Stimulated activated CD4-positive, alpha-beta T cell treated with anti-CD3 and anti-CD28 coated beads, Interleukin-4, amount 100 ng/mL, for 1 hour (primary cell): ENCODE results near the gene SPINK6.

ENCODE experiments used
- DNase-seq: peaks from one replicate; pipeline ENCODE4 v3.0.0-alpha.2; 2020

SPINK6 gene, protein sequence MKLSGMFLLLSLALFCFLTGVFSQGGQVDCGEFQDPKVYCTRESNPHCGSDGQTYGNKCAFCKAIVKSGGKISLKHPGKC

DNA sequence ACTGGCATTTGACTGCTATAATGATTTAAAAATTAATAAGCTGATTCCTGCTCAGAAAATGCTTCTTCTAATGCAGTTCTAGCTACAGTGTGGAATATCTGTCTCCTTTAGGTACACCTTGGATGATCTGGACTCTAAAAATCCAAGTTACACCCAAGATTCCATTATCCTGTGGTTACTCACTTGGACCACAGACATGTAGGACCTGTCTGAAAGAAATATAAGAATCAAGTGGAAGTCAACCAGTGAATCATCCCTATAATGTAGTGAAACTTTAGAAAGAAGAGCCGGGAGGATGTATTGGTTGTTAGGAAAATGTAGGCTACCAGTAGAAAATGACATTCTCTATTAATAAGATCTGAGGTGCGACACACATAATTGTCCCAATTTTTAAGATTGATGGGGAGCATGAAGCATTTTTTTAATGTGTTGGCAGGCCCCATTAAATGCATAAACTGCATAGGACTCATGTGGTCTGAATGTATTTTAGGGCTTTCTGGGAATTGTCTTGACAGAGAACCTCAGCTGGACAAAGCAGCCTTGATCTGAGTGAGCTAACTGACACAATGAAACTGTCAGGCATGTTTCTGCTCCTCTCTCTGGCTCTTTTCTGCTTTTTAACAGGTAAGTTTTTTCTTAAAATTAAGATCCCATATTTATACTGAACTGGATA is at the start of gene SPINK6:
Gene SPINK6 (plus strand): TSS at position 512 of the 673 bp plus-strand sequence. CDS start 55 bp downstream, at position 567.
- no peak for DNase-seq

DNA sequence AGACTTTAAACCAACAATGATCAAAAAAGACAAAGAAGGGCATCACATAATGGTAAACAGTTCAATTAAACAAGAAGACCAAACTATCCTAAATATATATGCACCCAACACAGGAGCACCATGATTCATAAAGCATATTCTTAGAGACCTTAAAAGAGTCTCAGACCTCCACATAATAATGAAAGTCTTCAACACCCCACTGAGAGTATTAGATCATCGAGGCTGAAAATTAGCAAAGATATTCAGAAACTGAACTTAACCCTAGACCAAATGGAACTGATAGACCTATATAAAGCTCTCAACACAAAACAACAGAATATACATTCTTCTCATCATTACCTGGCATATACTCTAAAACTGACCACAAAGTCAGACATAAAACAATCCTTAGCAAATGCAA is 46.2 kb upstream of the SPINK6 start:
- DNase-seq, result no peak

DNA sequence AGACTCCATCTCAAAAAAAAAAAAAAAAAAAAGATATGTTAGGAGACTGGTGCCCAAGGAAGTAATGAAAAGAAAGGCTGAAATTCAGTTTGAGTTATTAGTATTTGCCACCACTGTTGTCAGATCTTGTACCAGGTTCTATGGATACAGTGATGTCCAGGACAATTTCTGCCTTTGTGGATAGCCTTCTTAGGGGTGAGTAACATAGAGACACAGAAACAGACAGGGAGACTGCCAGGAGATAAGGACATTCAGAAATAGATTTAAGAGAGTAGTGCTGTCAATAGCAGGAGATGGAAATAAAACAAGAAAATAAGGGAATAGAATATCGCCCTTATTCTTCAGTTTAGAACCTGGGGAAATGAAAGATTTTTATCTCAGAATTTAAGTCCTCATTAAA is 40.8 kb upstream of the SPINK6 start:
- no peak for DNase-seq

DNA sequence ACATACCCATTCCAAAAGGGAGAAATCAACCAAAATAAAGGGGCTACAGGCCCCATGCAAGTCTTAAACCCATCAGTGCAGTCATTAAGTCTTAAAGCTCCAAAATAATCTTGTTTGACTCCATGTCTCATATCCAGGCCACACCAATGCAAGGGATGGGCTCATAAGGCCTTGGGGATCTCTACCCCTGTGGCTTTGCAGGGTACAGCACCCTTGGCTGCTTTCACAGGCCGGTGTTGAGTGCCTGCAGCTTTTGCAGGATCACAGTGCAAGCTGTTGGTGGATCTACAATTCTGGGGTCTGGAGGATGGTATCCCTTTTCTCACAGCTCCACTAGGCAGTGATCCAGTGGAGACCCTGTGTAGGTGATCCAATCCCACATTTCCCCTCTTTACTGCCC is 39.5 kb upstream of the SPINK6 start:
- no peak for DNase-seq

DNA sequence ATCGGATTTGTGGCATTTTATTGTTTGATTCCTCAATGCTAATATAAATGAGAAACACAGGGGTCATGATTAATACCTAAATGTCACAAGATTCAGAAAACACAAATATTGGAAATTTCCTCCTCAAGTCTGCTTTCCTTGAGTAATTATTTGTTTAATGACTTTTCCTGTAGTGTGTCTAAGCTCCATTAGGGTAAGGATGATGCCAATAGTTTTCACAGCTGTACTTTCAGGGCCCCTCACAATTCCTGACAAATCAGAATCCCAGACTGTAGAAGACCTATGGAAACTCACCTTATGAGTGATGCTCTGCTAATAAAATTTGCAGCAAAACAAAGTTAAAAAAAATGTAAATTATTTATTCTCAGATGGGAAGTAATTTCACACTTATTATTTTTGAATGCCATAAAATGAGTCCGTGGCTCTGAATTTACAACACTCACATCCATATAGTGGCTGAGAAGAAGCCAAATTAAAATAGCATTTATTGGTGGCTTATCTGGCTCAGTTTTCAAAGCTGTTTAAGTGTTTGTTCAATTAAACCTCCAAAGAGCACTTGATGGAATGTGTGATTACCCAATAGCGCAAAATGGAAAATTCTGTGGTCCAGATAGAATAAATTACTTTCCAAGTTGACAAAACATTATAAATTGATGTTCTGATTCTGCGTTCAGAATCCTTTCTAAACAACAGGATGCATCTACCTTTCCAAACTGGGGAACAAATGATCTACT is 36.1 kb upstream of the SPINK6 start:
- no peak for DNase-seq

DNA sequence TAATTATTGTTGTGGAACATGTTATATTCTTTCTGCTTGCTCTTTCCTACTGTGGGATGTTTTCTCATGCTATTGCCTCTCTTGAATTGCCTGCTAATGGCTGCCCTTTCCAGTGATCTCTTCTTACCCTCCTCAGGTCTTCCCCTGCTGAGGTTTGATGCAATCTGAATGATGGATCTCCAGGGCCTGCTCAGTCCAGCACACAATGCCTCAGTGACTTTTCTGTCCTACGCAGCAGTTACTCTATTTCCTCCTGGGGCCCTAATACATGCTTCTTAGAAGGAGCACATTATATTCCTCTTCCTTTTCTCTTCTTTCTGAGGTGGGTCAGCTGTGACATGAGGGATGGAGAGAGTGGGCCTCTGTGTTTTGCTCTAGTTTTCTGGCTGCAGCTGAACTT is 34.6 kb upstream of the SPINK6 start, which contains the start of gene SPINK14:
Gene SPINK14 (plus strand): TSS at position 301 of the 400 bp plus-strand sequence. CDS start 1,187 bp downstream, outside the sequence.
- no peak for DNase-seq

DNA sequence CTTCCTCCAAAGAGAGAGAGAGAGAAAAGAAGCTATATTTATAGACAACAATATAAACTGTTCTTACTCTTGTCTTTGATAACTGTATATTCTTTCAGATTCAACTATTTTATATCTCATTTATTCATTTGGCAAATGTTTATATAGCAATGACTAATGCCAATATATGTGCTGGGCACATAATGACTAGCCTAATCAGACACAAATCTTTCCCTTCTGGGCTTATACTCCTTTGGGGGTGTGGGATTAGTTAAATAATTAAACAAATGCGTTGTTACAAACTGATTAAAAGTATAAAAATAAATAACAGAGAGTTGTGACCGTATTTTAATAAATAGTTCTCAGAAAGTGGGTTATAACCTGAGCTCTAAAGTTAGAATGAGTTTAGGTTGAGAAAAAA is 30.5 kb upstream of the SPINK6 start:
- DNase-seq, result no peak

DNA sequence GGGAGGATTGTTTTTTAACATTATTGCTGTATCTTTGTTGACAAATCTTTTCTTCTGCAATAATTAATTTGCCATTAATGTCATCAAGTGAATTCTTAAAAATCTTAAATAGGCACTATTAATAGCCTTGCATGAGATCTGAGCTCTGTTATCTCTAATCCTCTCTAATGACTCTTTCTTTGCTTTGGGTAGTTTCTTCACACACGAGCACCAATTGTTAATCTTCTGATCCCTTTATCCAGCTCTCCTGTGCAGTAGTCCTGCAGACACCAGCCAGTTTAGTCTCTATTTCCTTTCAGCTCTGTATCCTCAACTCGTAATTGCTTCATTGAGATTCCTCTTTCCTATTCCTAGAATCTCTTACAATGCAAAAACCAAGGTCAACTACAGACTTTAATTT is 26.4 kb upstream of the SPINK6 start:
- no peak for DNase-seq

DNA sequence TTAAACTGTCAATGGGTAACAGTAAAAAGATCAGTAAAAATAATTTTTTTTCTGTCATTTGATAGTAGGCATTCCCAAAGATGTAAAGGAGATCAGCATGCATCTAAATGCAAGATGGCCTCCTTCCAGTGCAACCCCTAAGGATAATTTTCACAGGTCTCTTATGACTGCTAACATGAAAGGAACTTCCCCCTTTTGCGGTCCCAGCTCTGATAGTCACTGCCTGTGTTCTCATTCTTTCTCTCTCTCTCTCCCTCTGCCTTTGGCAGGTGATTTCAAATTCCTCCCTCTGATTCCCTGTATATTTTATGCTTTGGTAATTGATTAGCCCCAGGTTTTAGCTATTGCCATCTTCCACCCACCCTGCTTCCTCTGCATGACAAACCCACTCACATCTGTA is 25.6 kb upstream of the SPINK6 start:
- no peak for DNase-seq

DNA sequence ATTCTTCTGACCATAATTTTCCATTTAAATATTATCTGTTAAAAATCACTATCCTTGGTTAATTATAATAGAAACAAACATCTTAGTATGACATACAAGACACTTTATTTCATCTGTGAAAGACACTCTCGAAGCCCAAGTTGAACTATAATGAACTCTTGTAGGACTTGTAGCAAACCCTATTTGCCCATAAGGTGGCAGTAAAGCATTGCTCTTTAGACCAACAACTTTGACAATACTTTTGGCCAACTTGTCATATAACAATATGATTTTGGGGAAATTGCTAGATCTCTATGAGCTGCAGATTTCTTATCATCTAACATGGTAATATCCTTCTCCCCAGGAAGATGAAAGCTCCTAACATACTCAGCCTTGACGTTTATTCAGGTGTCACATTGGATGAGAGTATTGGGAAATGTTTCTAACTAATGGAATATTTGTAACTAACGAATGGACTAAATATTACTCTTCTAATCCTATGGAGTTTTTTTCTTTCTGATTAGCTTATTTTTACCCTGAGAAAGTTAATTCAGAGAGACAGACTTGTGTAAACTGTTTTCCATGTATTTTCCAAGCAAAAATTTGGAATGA is 23.5 kb upstream of the SPINK6 start:
- DNase-seq, result no peak

DNA sequence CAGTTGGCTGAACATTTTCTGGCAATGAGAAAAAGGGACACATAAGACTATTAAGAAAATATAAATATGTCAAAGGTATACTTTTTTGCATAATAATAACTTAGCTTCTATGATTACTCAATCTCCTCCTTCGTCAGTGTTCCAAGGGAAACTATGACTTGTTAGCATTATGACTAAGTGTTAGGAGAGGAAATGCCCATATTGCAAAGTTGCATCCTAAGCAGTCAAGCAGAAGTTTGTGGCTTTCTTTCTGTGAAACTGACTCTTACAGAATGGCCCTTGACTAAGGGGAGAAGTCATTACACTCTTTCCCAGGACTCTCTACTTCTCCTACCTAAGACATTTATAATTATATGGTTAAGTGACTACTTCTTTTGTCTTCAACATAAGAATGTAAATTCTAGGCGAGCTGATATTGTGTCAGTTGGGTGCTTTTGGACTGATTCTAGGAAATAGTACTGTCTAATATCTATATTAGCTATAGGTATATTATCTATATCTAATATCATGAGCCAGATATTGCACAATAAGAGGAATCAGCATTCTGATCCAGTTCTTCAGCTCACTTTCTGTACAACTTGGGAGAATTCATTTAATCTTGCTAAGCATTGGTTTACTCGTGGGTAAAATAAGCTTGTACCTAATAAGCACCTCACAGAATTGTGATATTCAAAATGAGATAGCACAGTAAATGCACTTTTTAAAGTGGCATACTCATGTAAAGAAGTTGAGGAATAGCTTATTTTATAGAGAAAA is 16.4 kb upstream of the SPINK6 start:
- no peak for DNase-seq

DNA sequence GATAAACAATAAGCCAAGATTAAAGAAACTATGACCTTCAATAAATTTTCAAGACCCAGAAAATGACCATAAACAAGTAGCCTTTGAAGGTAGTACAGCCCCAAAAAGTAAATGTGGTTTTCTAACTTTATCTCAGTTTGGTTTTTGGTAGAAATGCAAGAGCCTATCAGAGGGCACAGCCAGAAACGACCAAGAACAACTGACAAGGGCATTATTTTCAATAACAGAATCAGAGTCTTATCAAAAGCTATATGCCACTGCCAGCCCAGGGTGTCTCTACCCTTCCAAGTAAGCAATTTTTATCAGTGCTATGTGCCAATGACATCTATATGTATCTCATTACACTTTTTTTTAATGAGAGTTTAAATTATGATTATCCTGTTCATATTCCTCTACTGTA is 11.8 kb upstream of the SPINK6 start:
- no peak for DNase-seq

DNA sequence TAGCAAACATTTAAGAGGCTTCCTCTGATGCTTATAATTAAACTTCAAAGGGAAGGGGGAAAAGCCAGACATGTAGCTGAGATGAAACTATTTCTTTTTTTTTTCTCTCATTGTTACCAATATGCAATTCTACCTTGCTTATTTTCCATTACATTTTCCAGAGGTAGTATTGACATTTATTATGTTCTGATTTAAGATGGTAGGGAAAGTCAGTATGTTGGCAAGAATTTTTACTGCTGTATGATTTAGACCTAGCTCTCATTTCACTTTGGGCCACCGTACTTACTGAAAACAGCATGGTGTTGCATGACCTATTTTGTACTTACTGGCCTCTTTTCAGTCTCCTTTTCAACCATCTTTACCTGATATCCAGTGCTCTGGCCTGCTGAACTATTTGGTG is 9.6 kb upstream of the SPINK6 start:
- no peak for DNase-seq

DNA sequence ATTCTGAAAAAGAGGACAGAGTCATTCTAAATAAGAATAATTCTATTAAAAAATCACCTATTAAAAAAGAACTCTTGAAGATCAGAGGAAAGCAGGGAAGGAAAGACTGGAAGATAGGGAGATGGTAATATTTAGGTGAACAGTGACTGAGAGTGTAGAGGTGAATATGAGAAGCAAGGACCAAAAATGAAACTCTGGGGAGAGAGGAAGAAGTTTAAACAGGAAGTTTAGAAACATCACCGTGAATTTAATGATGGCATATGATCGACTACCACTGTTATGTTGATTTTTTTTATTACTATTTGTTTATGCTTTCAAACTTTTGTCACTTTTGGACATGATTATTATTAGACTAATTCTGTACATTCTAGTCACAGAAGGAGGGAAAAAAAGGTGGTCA is 1.7 kb upstream of the SPINK6 start:
- DNase-seq, result no peak

DNA sequence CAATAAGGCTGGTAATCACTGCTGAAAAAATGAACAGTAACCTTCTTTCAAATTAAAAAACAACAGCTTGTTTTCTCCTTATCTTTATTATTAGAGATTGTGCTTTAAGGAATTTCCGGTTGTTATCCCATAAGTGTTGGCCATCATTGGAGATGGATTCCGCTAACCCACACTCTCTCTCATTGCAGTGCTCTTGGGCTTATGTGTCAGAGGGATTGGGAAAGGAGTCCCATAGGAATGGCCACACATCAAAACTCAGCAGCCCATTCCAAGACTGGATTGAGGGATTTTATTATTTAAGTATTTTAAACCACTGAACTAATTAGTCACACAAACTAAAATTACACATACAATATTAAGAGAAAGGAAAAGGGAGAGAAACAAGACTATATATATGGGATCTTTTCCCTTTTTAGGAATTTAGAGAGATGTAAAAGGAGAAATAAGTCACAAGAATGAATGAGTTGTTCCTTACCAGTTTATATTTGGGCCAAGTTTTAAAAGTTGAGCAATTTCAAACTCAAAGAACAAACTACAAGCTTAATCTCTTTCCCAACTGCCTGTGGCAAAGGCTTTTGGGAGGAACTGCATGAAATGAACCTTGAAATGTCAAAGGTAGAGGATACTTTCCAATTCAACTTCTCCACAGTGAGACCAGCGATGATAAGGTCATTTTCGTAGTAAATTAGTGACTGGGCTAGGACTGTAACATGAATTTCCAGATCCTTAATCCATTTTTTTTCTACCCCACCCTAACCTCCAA is 2.4 kb downstream of the SPINK6 start:
- no peak for DNase-seq

DNA sequence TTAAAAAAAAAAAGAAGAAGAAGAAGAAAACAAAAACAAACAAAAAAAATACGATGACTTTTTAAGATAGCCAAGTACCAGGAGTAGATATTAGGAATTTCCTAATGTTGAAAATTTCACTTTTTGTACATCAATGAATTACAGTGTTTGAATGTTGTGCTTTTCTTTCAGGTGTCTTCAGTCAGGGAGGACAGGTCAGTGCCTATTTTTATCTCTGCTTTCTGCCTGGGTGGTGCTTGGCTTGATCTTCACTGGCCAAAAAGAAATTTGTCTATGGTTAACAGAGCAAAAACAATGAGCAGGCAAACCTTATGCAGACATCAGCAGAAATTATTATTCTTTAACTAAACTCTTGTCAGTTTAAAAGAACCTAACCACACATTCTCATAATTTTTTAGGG is 3.0 kb downstream of the SPINK6 start:
- no peak for DNase-seq

DNA sequence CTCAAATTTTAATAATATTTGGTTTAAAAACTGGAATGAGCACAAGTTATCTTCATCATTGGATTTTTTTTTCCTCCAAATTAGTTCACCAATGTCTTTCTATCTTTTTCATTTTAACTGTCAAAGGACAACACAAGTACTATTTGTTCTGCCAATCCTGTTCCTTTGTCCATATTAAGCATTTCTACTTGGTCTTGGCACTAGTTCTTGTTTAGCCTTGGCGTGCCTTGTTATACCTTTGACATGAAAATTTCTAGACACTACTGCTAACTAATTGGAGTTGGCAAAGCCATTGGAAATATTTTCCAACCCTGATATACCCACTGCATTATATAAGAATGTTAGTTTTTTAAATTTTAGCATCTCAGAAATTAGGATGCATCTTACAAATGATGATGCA is 3.8 kb downstream of the SPINK6 start:
- no peak for DNase-seq

DNA sequence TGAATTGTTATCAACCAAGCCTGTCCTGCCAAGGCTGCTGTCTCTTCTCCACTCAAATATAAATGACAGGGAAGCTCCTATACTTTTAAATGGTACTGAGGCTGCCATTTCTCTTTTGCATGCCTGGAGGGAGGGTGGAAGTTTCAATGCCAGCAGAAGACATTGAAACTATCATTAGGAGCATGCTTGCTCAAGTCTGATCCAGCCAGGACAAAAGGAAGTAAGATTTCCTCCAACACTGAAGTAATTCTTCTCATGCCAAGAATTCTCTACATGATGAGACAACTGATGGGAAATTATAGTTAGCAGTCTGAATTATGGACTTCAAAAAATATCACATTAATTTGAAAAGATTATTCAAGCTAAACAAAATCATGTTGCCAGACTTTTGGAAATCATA is 5.4 kb downstream of the SPINK6 start:
- DNase-seq, result no peak

DNA sequence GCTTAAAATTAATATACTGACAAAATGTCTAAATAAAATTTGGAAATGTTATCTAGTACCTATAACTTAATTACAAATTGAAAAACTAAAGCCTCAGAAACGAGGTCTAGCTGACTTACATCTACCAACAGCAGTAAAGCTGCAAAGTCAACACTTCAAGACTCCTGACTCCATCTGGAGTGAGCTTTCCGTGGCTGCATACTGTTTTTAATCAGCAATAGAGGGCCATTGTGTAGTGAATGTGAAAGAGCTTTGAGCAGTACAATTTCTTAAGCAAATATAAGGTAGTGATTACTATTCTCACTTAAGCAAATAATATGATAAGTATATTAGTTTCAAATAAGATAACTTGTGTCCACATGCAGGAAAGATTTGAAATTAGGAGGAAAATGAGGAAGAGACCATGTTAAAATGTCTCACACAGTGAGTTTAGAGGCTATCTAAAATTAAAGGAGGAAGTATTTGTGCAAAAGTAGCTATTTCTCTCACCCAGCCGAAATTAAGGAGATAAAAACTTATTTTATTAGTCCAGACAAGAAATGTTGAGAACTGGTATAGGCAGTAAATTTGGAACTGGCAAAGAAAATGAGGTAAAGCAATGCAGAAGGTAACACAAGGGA is 6.4 kb downstream of the SPINK6 start:
- DNase-seq, result no peak

DNA sequence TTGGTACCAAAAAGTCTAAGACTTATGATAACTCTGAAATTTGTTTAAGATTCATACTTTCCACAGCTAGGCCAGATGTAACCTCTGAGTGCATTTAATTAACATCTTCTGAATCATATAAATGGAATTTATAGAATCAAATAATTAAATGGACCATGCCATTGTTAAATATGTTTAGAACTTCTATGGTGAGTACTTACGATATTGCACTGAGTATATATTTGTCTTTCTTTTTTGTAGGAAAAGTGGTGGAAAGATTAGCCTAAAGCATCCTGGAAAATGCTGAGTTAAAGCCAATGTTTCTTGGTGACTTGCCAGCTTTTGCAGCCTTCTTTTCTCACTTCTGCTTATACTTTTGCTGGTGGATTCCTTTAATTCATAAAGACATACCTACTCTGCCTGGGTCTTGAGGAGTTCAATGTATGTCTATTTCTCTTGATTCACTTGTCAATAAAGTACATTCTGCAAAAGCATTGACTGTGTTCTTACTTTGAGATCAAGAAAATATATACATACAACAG is 11.9 kb downstream of the SPINK6 start:
- no peak for DNase-seq

DNA sequence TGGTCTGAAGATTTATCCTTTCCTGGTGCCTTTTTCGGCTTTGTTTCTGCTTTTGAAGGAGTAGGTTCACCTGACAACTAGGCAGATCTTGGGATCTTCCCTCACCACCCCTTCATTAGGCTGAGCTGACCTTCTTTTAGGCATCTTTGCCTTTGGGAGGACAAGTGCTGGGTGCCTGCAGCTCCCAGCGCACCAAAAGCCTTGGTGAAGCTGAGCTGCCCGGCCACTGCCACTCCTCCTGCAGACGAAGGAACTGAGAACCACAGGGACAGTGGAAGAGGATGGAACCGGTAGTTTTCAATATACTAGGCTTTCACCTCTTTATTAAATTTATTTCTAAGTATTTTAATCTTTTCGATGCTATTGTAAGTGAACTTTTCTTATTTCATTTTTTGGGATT is 18.7 kb downstream of the SPINK6 start:
- DNase-seq, result no peak
